IPS-18a (cell line): ENCODE results near the gene DNAH1.
A peak's percentile ranks its signal among the peaks of the same experiment; 100 is the strongest.

Experiments used
- H3K27ac ChIP-seq: one replicate; pipeline ENCODE4 v1.5.1; 2013; ENCODE audit warnings: low read length
- H3K27me3 ChIP-seq: one replicate; pipeline ENCODE4 v1.6.1; 2013; ENCODE audit warnings: mild to moderate bottlenecking, low read length; ENCODE audit not compliant: control insufficient read depth, insufficient read depth
- H3K36me3 ChIP-seq: one replicate; pipeline ENCODE4 v1.6.1; 2013; ENCODE audit warnings: low read depth, low read length; ENCODE audit not compliant: control insufficient read depth
- H3K4me1 ChIP-seq: one replicate; pipeline ENCODE4 v1.6.1; 2013; ENCODE audit warnings: low read depth, low read length; ENCODE audit not compliant: control insufficient read depth
- H3K4me3 ChIP-seq: one replicate; pipeline ENCODE4 v1.5.1; 2013; ENCODE audit warnings: low read length
- H3K9ac ChIP-seq: one replicate; pipeline ENCODE4 v1.6.1; 2013; ENCODE audit warnings: mild to moderate bottlenecking, low read length, moderate library complexity
- H3K9me3 ChIP-seq: one replicate; pipeline ENCODE4 v1.6.1; 2013; ENCODE audit warnings: low read depth, low read length; ENCODE audit not compliant: control insufficient read depth

DNAH1 gene

DNA sequence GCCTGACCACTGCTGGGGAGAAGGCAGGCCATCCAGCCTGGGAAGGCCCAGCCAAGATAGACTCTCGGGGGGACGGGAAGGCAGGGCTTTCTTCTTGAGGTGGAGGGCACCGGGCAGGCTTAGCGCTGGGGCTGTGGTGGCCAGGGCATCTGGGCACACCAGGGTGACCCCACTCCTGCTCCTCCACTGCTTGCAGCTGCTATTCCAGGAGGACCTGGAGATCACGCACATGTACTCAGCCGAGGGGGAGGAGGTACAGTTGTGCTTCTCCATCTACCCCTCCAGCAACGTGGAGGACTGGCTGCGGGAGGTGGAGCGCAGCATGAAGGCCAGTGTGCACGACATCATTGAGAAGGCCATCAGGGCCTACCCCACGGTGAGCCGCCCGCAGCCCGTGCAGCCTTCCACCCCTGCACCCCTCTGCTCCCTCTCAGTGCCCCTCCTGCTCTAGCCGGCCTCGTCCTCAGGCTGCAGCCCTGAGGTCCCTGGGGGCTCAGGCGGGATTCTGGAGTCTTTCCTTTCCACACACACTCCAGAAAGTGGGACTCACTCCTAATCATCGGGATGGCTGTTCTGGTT lies 42.3 kb downstream of the DNAH1 start:
- H3K4me1 ChIP-seq = no peaks in the 10 kb centered on the region
- no peak overlapping the region for H3K27ac ChIP-seq
- H3K9me3 ChIP-seq = no peaks in the 10 kb centered on the region
- no peaks in the 10 kb centered on the region for H3K36me3 ChIP-seq
- H3K9ac ChIP-seq = no peak overlapping the region
- no peak overlapping the region for H3K4me3 ChIP-seq
- no peaks in the 10 kb centered on the region for H3K27me3 ChIP-seq

DNA sequence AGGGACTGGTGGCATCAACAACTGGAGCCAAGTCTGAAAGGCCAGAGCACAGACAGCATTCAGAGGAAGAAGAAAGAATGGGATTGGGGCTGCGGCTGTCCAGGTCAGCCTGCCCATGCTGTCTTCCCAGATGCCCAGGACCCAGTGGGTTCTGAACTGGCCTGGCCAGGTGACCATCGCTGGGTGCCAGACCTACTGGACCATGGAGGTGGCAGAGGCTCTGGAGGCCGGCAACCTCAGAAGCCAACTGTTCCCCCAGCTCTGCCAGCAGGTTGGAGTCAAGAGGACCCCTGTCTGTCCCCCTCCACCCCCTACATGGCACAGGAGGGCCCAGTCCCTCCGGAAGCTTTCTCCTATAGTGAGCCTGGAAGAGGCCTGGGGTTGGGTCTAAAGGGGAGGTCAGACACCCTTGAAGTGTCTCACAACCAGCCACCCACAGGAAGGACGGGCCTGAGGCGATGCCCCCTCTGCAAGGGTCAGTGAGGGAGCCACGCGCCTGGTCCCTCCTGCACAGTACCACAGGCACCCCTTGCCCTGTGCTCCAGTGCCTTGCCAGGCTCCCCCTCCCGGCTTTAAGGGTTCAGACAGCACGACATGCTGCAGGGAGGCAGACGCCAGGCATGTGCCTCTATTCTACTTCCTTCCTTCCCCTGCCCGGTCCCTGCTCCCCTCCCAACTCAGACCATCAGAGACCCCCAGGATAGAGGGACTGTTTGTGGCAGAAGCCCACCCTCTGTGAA lies 43.2 kb downstream of the DNAH1 start:
- no peaks in the 10 kb centered on the region for H3K4me1 ChIP-seq
- H3K27me3 ChIP-seq = no peaks in the 10 kb centered on the region
- H3K9me3 ChIP-seq = no peaks in the 10 kb centered on the region
- no peak overlapping the region for H3K9ac ChIP-seq
- H3K4me3 ChIP-seq = no peak overlapping the region
- H3K36me3 ChIP-seq = no peaks in the 10 kb centered on the region
- H3K27ac ChIP-seq = no peak overlapping the region

DNA sequence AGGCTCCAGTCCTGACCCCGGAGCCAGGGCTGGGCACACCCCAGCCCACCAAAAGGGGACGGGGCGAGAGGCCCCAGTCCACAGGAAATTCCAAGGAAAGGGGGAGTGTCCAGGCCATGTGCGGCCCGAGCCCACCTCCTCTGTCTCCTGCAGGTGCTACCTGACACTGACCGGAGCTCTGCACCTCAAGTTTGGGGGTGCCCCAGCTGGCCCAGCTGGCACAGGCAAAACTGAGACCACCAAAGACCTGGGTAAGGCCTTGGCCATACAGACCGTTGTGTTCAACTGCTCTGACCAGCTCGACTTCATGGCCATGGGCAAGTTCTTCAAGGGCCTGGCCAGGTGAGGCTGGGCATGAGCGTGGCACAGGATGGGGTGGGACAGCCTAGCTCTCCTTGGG lies 44.9 kb downstream of the DNAH1 start:
- Histone ChIP-seq H3K27me3 (no peaks in the 10 kb centered on the region), H3K27ac (no peak overlapping the region), H3K4me3 (no peak overlapping the region)

DNA sequence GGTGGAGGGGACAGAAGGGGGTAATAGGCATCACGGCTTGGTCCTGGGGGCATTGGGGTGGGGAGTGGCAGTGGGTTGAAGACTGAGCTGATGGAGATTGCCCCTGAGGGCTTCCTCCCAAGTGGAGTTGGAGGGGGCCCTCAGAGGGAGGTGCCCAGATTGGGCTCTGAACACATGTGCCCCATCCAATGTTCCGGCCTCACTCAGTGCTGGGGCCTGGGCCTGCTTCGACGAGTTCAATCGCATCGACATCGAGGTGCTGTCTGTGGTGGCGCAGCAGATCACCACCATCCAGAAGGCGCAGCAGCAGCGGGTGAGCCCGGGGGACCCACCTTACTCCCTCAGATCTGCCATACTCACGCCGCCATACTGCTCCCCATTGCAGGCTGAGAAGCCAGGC lies 45.3 kb downstream of the DNAH1 start:
- Histone ChIP-seq H3K4me3 (no peak overlapping the region), H3K27me3 (no peaks in the 10 kb centered on the region), H3K9ac (no peak overlapping the region), H3K27ac (no peak overlapping the region), H3K36me3 (no peaks in the 10 kb centered on the region), H3K9me3 (no peaks in the 10 kb centered on the region), H3K4me1 (no peaks in the 10 kb centered on the region)

More for the DNA sequence above, 44.9 kb downstream of the DNAH1 start:
- H3K4me1 ChIP-seq = no peaks in the 10 kb centered on the region
- no peaks in the 10 kb centered on the region for H3K9me3 ChIP-seq
- H3K9ac ChIP-seq = no peak overlapping the region
- H3K36me3 ChIP-seq = no peaks in the 10 kb centered on the region

DNA sequence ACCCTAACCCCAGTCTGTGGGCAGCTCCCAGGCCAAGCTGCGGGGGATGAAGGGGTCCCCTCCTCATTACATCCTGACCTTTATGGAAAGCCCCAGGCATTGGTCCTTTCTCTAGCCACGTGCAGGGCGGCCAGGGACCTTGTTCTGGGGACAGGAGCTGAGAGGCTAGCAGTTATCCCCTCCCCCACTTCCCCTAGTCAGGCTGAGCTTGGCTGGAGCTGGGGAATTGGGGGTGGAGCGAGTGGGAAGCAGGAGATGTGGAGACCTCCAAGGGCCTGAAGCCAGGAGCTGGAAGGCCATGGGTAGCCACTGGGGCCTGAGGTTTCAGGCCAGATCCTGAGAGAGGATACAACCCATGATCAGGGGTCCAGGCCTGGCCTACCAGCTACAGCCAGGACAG lies 45.8 kb downstream of the DNAH1 start:
- Histone ChIP-seq H3K36me3 (no peaks in the 10 kb centered on the region), H3K27me3 (no peaks in the 10 kb centered on the region), H3K9me3 (no peaks in the 10 kb centered on the region), H3K27ac (no peak overlapping the region), H3K4me1 (no peaks in the 10 kb centered on the region), H3K9ac (no peak overlapping the region), H3K4me3 (no peak overlapping the region)

DNA sequence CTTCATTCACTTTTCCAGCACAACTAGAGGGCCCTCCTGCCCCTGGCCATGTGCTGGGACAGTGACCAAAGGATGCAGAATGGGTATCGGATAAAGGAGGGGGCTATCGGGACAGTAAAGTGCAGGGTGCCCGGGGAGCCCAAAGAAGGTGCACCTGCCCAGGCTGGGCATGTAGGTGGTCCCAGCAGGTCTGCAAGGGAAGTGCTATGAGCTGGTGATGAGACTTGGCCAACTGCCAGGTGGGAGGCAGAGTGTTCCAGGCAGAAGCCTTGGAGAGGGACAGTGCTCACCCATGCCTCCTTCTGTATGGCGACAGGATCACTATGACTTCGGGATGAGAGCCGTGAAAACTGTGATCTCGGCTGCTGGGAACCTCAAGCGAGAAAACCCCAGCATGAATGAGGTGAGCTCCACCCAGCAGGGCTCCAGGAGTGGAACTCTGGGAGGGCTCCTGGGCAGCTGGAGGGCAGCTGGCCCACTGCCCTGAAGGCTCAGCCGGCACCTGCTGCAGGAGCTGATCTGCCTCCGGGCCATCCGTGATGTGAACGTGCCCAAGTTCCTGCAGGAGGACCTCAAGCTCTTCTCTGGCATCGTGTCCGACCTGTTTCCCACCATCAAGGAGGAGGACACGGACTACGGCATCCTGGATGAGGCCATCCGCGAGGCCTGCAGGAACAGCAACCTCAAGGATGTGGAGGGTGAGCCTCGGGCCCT lies 48.4 kb downstream of the DNAH1 start:
- H3K9ac ChIP-seq = no peak overlapping the region
- H3K27me3 ChIP-seq = no peaks in the 10 kb centered on the region
- no peaks in the 10 kb centered on the region for H3K9me3 ChIP-seq
- H3K4me3 ChIP-seq = no peak overlapping the region
- no peaks in the 10 kb centered on the region for H3K36me3 ChIP-seq
- peaks cover 9% of the 10 kb centered on the region for H3K4me1 ChIP-seq
- no peak overlapping the region for H3K27ac ChIP-seq

DNA sequence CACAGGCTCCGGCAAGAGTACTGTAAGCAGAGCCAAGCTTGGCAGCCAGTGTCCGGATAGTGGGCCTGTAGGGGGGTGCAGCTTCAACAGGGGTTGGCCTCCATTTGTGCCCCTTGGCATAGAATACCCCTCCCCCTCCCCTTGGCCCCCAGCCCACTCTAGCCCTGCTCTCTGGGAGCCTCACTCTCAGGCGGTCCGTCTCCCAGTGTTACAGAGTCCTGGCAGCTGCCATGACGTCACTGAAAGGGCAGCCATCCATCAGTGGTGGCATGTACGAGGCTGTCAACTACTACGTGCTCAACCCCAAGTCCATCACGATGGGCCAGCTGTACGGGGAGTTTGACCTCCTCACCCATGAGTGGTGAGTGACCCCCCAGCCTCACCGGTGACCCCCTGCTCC lies 50.4 kb downstream of the DNAH1 start:
- H3K4me1 ChIP-seq = peaks cover 9% of the 10 kb centered on the region
- H3K36me3 ChIP-seq = no peaks in the 10 kb centered on the region
- no peaks in the 10 kb centered on the region for H3K9me3 ChIP-seq
- H3K4me3 ChIP-seq = no peak overlapping the region
- no peaks in the 10 kb centered on the region for H3K27me3 ChIP-seq
- no peak overlapping the region for H3K9ac ChIP-seq
- H3K27ac ChIP-seq = no peak overlapping the region

DNA sequence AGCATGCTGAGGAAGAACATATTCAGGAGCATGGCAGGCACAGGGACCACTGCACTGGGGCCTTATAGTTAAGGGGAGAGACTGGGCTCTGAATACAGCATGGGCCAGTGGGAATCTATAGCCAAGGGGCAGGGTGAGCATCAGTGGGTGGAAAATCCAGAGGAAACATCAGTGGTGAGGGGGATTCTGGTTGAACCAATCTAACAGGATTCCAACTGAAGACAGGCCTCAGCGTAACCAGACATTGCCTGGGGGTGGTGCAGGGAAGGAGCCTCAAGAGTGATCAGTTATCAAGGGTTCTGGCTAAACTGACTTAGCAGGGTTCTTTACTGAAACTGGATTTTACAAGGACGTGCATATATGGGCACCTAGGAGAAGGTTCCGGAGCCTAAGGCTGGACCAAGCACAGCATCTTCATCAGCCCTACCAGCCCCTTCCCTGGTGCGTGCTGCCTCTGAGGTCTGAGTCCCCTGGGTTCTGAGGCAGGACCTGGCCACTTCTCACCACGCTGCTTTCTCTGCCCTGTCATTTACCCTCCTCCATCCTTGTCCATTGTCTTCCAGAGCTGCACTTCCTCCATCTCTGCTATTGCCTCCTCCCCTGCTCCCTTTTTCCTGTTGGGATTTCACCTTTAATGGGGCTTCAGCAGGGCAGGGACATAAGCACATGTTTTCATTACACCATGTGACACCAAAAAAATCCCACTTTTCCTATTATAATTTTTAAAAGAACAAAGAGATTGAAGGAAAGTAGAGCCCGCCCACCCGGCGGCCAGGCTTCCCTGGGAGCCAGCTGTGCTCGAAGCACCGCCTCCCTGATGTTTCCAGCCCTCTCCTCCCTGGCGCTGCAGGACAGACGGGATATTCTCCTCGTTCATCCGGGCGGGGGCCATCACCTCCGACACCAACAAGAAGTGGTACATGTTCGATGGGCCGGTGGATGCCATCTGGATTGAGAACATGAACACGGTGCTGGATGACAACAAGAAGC lies 52.1 kb downstream of the DNAH1 start:
- H3K4me3 ChIP-seq = no peak overlapping the region
- no peaks in the 10 kb centered on the region for H3K9me3 ChIP-seq
- H3K9ac ChIP-seq = no peak overlapping the region
- no peaks in the 10 kb centered on the region for H3K27me3 ChIP-seq
- H3K27ac ChIP-seq = no peak overlapping the region
- H3K36me3 ChIP-seq = no peaks in the 10 kb centered on the region
- peaks cover 9% of the 10 kb centered on the region for H3K4me1 ChIP-seq

DNA sequence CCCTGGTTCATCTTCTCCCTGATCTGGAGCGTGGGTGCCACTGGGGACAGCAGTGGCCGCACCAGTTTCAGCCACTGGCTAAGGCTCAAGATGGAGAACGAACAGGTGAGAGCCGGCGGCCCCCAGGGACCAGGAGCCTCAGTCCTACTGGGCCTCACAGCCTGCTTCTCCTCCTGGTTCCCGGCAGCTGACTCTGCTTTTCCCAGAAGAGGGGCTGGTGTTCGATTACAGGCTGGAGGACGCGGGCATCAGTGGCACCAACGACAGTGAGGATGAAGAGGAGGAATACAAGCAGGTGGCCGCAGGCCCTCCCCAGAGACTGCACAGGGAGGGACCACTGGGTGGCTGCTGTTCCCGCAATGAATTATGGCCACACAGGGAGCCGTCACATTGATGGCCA lies 54.4 kb downstream of the DNAH1 start:
- Histone ChIP-seq H3K9me3 (no peaks in the 10 kb centered on the region), H3K4me1 (peaks cover 16% of the 10 kb centered on the region), H3K27me3 (peaks cover 16% of the 10 kb centered on the region), H3K9ac (no peak overlapping the region), H3K4me3 (no peak overlapping the region), H3K36me3 (no peaks in the 10 kb centered on the region), H3K27ac (no peak overlapping the region)

DNA sequence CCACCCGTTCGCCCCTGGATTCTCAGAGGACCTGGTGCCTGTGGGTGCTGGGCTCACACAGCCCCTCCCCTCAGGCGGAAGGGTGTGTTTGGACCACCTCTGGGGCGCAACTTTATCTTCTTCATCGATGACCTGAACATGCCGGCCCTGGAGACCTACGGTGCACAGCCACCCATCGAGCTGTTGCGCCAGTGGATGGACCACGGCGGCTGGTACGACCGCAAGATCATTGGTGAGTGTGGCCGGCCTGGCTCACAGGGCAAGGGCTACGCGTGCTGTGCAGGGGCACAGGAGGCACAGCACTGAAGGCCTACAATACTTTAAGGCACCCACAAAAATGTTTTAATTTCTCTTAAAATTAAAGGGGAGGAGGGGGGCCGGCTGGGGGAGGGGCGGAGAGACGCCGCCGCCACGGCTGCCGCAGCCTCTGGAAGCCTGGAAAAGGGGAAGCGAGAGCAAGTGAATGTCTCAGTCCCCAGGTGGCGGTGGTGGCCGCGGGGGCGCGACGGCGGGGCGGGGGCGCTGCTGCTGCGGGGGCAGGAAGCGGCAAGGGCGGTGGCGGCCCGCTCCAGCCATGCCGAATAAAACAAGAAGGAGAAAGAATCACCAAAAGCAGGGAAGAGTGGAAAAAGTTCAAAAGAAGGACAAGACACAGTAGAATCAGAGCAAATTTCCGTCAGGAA lies 56.8 kb downstream of the DNAH1 start:
- H3K4me3 ChIP-seq = peak overlapping the region; percentile 49

DNA sequence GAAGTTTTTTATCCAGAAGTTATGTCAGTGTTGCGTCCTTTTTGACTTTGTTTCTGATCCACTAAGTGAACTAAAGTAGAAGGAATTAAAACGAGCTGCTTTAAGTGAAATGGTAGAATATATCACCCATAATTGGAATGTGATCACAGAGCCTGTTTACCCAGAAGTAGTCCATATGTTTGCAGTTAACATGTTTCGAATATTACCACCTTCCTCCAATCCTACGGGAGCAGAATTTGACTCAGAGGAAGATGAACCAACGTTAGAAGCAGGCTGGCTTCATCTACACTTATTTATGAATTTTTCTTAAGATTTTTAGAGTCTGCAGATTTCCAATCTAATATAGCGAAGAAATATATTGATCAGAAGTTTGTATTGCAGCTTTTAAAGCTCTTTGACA lies 57.6 kb downstream of the DNAH1 start:
- Histone ChIP-seq H3K27ac (no peak overlapping the region), H3K4me3 (peak overlapping the region; percentile 49), H3K9me3 (no peaks in the 10 kb centered on the region), H3K27me3 (peaks cover 16% of the 10 kb centered on the region), H3K36me3 (no peaks in the 10 kb centered on the region), H3K4me1 (peaks cover 9% of the 10 kb centered on the region), H3K9ac (no peak overlapping the region)

More for the DNA sequence above, 56.8 kb downstream of the DNAH1 start:
- no peaks in the 10 kb centered on the region for H3K36me3 ChIP-seq
- peaks cover 16% of the 10 kb centered on the region for H3K27me3 ChIP-seq
- H3K4me1 ChIP-seq = peaks cover 16% of the 10 kb centered on the region
- H3K27ac ChIP-seq = no peak overlapping the region
- H3K9ac ChIP-seq = no peak overlapping the region
- no peaks in the 10 kb centered on the region for H3K9me3 ChIP-seq
